G401 (cell line): Measurements from ENCODE around the gene TPST1. TPM values are rescaled to one million over a fixed set of nuclear protein-coding genes. Genes with fewer than 3 reads are reported as not detected.
A peak's percentile ranks its signal among the peaks of the same experiment; 100 is the strongest.

ENCODE experiments used
- DNase-seq: peaks from one replicate; pipeline ENCODE4 v3.0.0-alpha.2; 2015; ENCODE audit warnings: low spot score
- in situ Hi-C: cut with HindIII; loops from 2 replicates; pipeline ENCODE4 v1.10.0; 2016; ENCODE audit warnings: low sequenced_read_pairs, mixed read lengths
- total RNA-seq: library from RNA; depleted of rRNA; stranded (reverse); fragments of >200 nt; shearing (Covaris generic); gene quantifications from 2 replicates; pipeline ENCODE4 v1.2.3, GENCODE V29; 2014

TPST1 gene
- total RNA-seq, 1 experiment from 2014 or later = 24.4 TPM

GRCh38 chr7:66269978-66270377 is 64.8 kb downstream of the TPST1 start:
- in situ Hi-C loops = no loop called here
- DNase-seq = no peak

DNA sequence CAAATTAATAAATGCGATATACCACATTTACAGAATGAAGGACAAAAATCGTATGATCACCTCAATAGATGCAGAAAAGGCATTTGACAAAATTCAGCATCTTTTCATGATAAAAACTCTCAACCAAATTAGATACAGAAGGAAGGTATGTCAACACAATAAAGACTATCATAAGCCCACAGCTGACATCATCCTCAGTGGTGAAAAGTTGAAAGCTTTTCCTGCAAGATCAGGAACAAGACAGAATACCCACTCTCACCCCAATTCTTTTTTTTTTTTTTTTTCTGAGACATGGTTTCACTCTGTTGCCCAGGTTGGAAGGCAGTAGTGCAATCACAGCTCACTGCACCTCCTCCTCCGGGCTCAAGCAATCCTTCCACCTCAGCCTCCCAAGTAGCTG is 67.2 kb downstream of the TPST1 start:
- no peak for DNase-seq
- in situ Hi-C loops = no loop called here

DNA sequence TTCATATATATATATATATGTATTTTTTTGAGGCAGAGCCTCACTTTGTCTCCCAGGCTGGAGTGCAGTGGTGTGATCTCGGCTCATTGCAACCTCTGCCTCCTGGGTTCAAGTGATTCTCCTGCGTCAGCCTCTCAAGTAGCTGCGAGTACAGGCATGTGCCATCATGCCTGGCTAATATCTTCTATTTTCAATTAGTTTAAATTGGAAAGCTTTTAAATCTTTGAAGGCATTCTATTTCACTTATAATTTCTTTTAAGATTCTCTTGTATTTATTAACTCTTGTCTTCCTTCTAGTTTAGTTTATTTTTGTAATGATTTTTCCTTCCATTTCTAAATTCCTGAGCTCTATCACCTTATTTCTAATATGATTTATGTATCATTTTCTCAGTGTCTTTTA is 71.2 kb downstream of the TPST1 start:
- in situ Hi-C loops = no loop called here
- DNase-seq = no peak

- DNase-seq = no peak
- in situ Hi-C loops = no loop called here
Observed at GRCh38 chr7:66277492-66277891, 72.4 kb downstream of the TPST1 start.

DNA sequence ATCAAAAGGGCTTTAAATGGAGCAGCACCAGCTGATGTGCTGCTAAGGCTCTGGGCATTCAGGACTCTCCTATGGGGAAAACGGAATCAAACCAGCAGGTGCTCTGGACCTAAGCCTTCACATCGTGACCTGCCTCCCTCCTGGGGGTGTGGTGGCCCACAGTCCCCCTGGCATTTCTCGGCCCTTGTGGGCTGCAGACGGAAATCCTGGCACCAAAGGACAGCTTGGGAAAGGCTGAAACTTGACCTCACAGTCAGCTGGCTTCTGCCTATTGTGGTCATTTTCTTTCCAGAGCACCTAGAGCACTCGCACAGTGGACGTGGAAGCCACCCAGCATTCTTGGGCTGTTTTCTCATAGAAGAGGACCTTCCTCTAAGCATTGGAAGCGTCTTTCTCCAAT is 74.8 kb downstream of the TPST1 start:
- no peak for DNase-seq
- in situ Hi-C loops = no loop called here

DNA sequence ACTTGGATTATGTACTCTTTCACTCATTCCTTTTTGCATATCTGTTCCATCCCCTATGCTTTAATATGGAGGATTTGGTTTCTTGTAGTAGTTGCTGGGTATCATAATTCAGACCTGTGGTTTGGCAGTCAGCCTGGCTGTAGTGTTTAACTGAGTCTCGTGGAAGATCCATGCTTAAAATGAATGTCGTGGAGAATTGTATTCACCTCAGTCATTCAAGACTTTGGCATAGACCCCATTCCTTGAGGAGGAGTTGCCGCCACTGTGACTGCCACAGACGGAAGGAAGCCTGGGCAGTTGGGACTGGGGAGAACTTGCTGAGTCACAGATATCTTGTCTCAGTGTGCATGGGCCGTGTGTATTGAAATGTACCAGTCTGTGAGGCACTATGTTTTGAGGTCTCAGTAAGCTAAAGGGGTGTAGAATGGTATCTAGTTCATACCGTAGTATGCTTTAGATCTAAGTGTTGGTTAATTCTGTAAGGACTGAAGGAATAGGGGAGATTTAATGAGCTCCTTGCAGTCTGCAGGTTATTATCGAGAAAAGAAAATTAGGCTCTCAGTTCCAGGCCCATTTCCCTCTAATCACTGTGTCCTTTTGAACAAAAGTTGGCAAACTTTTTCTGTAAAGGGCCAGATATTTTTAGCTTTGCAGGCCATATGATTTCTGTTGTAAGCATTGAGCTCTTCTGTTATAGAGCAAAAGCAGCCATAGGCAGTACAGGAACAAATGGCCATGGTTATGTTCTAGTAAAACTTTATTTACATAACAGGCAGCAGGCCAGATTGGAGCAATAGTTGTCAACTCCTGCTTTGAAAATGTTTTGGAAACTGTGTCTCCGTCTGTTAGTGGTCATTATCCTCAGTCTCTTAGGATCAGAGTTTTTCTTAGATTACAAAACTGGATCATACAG is 76.8 kb downstream of the TPST1 start:
- in situ Hi-C loops = no loop called here
- DNase-seq = peak; percentile 39

GRCh38 chr7:66282591-66282935 is 77.4 kb downstream of the TPST1 start:
- in situ Hi-C loops = no loop called here
- no peak for DNase-seq

DNA sequence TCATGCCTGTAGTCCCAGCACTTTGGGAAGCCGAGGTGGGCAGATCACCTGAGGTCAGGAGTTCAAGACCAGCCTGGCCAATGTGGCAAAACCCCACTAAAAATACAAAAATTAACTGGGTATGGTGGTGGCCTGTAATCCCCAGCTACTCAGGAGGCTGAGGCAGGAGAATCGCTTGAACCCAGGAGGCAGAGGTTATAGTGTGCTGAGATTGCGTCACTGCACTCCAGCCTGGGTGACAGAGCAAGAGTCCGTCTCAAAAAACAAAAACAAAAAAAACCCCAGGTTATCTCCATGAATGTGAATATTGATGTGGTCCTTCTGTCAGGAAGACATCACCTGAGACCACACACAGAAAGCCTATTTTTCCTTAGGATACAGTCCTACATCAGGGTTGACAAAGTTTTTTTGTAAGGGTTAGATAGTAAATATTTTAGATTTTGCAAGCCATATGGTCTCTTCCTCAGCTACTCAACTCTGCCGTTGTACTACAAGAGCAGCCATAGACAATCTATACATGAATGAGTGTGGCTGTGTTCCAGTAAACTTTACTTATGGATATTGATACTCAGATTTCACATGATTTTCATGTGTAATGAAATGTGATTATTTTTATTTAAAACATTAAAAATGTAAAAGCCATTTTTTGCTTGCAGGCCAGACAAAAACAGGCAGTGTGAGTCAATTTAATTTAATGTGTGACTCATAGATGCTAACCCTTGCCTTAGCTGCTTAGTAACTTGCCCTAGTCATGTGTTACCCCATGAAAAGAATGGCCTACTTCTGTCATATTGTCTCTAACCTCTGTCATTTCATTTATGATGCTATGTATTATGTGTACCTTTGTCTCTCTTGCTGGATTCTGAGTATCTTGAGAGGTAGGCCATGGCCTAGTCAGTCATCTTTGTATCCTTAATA is 78.1 kb downstream of the TPST1 start:
- DNase-seq = no peak
- in situ Hi-C loops = no loop called here

DNA sequence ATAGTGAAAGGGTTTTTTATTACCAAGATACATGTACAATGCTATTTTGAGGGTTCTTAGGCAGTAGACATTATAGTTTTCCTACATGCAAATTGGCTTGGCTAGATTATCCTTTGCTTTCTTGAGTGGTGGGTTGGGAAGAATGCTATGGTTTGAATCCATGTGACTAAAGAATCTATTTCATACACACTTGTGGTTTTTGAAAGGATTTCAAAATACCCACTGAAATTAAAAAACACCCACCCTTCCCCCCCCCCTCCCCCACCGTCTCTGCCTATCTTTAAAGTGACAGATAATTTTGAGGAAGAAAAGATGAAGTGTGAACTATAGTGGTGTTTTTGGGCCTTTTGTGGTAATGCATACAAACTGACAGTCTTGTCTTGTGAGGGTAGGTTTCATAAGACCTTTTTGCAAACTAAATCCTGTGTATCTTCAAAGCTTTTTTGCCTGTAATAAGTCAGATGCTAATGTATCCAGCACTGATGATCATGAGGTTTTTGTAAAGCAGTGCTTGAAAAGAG is 90.9 kb downstream of the TPST1 start:
- DNase-seq = no peak
- in situ Hi-C loops = no loop called here

DNA sequence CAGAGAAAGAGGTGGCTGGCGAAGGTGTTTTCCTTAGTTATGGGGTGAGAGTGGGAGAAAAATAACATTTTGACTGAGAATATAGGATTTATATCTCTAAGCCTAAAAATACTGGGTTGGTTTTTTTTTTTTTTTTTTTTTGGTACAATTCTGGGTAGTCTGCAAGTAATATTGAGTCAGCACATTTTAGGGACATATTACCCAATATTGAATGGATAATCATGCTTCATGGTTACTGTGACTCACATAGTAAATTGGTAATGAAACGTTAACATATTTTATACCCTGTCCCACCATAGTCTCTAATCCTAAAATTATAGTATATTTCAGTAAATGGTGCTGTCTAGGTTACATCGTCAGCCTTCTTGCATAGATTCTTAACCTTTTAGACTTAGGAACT is 91.4 kb downstream of the TPST1 start:
- in situ Hi-C loops = no loop called here
- DNase-seq = no peak

DNA sequence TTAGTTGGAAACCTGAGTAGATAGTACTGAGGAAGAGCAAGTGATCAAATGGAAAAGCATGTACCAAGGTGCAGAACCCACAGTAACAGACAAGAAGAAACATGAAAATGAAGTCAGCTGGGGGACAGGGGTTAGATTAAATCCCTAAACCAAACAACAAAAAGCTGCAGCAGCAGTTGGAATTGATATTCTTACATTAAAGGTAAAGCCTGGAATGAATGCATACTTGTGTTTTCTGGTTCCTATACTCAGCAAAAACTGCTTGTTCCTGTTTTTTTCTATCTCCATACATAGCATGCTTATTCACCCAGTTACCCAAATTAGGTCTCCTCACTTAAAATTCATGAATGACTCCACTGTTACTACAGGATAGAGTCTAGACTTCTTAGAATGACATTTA is 92.4 kb downstream of the TPST1 start:
- DNase-seq = no peak
- in situ Hi-C loops = no loop called here

- in situ Hi-C loops = no loop called here
- DNase-seq = no peak
Observed at GRCh38 chr7:66301249-66301648, 96.1 kb downstream of the TPST1 start.

- in situ Hi-C loops = no loop called here
- DNase-seq = no peak
Observed at GRCh38 chr7:66301737-66302136, 96.6 kb downstream of the TPST1 start.

- DNase-seq = no peak
- in situ Hi-C loops = no loop called here
Observed at GRCh38 chr7:66303454-66304155, 98.5 kb downstream of the TPST1 start.

DNA sequence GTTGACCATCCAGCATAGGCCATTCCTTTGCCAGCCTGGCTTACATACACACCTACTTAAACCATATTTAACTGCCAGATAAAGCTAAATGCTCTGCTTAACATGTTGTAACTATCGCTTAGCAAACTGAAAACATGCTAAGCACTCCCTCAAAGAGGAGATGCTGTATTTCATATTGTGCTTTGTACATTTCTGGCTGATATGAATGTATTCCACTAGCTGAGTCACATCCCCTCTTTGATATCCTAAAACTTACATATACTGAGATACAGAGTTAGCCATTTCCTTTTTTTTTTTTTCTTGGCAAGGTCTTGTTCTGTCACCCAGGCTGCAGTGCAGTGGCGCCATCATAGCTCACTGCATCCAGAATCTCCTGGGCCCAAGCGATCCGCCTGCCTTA is 99.4 kb downstream of the TPST1 start:
- no peak for DNase-seq
- in situ Hi-C loops = no loop called here

DNA sequence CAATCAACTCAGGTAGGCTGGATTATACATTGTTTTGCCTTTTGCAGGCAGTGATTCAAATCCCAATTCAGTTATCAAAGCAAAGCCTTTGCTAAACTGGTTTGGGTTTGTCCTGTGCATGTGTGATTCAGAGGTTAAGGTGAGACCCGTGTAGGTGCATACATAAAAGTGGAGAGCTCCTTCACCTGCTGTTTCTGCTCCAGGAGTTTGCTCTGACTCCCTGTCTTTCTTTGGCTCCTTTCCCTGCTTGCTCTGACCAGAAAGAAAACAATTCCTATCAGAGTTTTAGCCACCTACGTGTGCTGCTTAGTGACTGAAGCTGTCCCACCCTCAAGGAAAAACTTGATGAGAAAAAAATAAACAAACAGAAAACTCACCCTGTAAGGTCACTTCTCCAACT is 101.1 kb downstream of the TPST1 start:
- peak; percentile 12 for DNase-seq
- in situ Hi-C loops = no loop called here

DNA sequence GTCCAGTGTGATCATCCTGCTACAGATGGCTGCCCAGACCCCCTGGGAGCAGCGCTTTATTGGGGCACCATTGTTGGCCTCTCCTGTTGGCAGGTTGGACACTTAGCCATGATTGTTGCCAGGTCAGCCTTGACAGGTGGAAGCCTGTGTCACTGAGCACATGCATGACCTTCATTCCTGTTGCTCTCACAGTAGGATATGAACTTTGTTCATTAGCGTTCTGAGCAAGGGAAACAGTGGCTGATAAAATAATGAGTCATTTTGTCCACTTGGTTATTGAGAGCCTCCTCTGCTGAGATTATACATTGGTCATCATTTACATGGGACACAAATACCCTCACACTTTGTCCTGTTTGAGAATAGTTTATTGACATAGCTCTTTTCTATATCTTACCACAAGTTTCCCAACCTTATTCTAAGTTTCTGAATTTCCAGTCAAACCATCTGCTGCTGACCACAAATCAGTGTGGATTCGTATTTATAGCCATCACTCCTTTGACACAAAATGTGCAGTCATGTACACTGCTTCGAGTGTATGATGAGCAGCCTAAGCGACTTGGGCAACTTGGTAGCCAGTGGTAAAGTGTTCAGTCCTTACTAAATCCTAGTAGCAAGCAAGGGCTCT is 102.6 kb downstream of the TPST1 start:
- DNase-seq = peak; percentile 92
- in situ Hi-C loops = no loop called here

DNA sequence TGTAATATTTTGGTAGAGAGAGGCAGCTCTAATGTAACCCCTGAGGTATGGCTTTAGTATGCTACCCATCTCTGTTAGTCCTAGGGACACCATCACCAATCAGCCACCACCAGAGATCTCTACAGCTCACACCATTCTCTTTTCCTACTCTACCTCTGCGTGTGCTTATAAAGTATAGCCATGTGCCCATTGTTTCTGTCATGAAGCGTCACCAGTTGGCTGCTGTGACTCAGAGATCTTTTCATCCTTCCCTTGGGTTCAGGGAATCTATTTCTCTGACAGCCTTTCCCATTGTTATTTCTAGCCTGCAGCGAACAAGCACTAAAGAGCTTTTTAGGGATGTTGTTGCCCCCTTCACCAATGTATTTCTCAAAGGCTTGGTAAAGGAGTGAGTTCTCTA is 103.3 kb downstream of the TPST1 start:
- in situ Hi-C loops = no loop called here
- no peak for DNase-seq

- no peak for DNase-seq
- in situ Hi-C loops = no loop called here
Observed at GRCh38 chr7:66310620-66311019, 105.5 kb downstream of the TPST1 start.
